GM19397 (cell line): ENCODE measurements around the gene PER1.
"Not testable (repeated sequence)": the region's sequence is repeated elsewhere in the genome, so short reads cannot be mapped to it uniquely, and the experiment has no call there.

Experiments used
- ATAC-seq: cut with Tn5 transposase; IDR thresholded peaks from one replicate; pipeline ENCODE4 v1.9.1; 2021; ENCODE audit warnings: mild to moderate bottlenecking, moderate library complexity; ENCODE audit not compliant: unreplicated experiment

The PER1 gene

GRCh38 chr17:8122924-8123694 lies 29.1 kb downstream of the PER1 start:
- no peak for ATAC-seq

- ATAC-seq = no peak
Observed at GRCh38 chr17:8122422-8122923, 29.7 kb downstream of the PER1 start.

GRCh38 chr17:8121681-8122421 lies 30.4 kb downstream of the PER1 start:
- ATAC-seq = peak; percentile 28

GRCh38 chr17:8121407-8121680 lies 30.9 kb downstream of the PER1 start:
- ATAC-seq = peak; percentile 0

- ATAC-seq = no peak
Observed at GRCh38 chr17:8120520-8121406, 31.4 kb downstream of the PER1 start.

GRCh38 chr17:8119581-8120519 lies 32.4 kb downstream of the PER1 start:
- no peak for ATAC-seq

- ATAC-seq = no peak
Observed at GRCh38 chr17:8118769-8119580, 33.2 kb downstream of the PER1 start.

GRCh38 chr17:8117980-8118768 lies 34.0 kb downstream of the PER1 start, which contains the start of gene ALOXE3:
Gene ALOXE3, minus strand, starts transcription at chr17:8118514. Its CDS starts 524 bp downstream, at chr17:8117990.
- no peak for ATAC-seq

- no peak for ATAC-seq
Observed at GRCh38 chr17:8117367-8117979, 34.7 kb downstream of the PER1 start.

- ATAC-seq = no peak
Observed at GRCh38 chr17:8116776-8117175, 35.4 kb downstream of the PER1 start.

GRCh38 chr17:8110907-8111306 lies 41.3 kb downstream of the PER1 start:
- ATAC-seq = no peak

- ATAC-seq = no peak
Observed at GRCh38 chr17:8110456-8110804, 41.8 kb downstream of the PER1 start.

GRCh38 chr17:8109661-8110455 lies 42.3 kb downstream of the PER1 start:
- ATAC-seq = no peak

GRCh38 chr17:8108972-8109660 lies 43.1 kb downstream of the PER1 start:
- no peak for ATAC-seq

GRCh38 chr17:8106980-8107379 lies 45.2 kb downstream of the PER1 start:
- ATAC-seq = not testable (repeated sequence)

- ATAC-seq = no peak
Observed at GRCh38 chr17:8105957-8106398, 46.2 kb downstream of the PER1 start.

- no peak for ATAC-seq
Observed at GRCh38 chr17:8104911-8105310, 47.3 kb downstream of the PER1 start.
